ENCODE data around the gene CDK5RAP2.
"Not testable (repeated sequence)": the region's sequence is repeated elsewhere in the genome, so short reads cannot be mapped to it uniquely, and the experiment has no call there.

CDK5RAP2 gene

GRCh38 chr9:120580051-120580896 lies at the start of gene CDK5RAP2:
Gene CDK5RAP2, minus strand, starts transcription at chr9:120580167. Its CDS starts 189 bp downstream, at chr9:120579978.
- peak within 1 kb of the TSS; percentile 56 for H3K27ac ChIP-seq (ENCODE audit: low read depth, low read length)
- H3K36me3 ChIP-seq (ENCODE audit: insufficient read depth, low read length): no peaks in the 10 kb centered on the region
- peaks cover 18% of the 10 kb centered on the region for H3K4me1 ChIP-seq (ENCODE audit: control insufficient read depth, insufficient read depth, low read length, unreplicated experiment)
- peak within 1 kb of the TSS; percentile 100 for H3K4me3 ChIP-seq (ENCODE audit: low read depth, low read length)
- peak within 1 kb of the TSS; percentile 99 for H2AFZ ChIP-seq (ENCODE audit: low read length, unreplicated experiment)
- no peaks in the 10 kb centered on the region for H3K27me3 ChIP-seq (ENCODE audit: insufficient read depth, low read length)
- H3K79me2 ChIP-seq (ENCODE audit: control insufficient read depth, insufficient read depth, low read length, unreplicated experiment): peaks cover 43% of the 10 kb centered on the region

- H3K36me3 ChIP-seq (ENCODE audit: insufficient read depth, low read length); H3K4me3 ChIP-seq (ENCODE audit: low read depth, low read length); H2AFZ ChIP-seq (ENCODE audit: low read length, unreplicated experiment); H3K79me2 ChIP-seq (ENCODE audit: control insufficient read depth, insufficient read depth, low read length, unreplicated experiment); H3K27me3 ChIP-seq (ENCODE audit: insufficient read depth, low read length): not testable (repeated sequence)
- Histone ChIP-seq H3K4me1 (ENCODE audit: control insufficient read depth, insufficient read depth, low read length, unreplicated experiment) (peaks cover 23% of the 10 kb centered on the region), H3K27ac (ENCODE audit: low read depth, low read length) (peak overlapping the region; percentile 14; the same call in 1 of the 2 replicates)
Measured at GRCh38 chr9:120628925-120629497, 49.0 kb upstream of the CDK5RAP2 start.

- peak overlapping the region; percentile 14; the same call in 1 of the 2 replicates for H3K27ac ChIP-seq (ENCODE audit: low read depth, low read length)
- no peaks in the 10 kb centered on the region for H3K79me2 ChIP-seq (ENCODE audit: control insufficient read depth, insufficient read depth, low read length, unreplicated experiment)
- no peaks in the 10 kb centered on the region for H3K27me3 ChIP-seq (ENCODE audit: insufficient read depth, low read length)
- peaks cover 23% of the 10 kb centered on the region for H3K4me1 ChIP-seq (ENCODE audit: control insufficient read depth, insufficient read depth, low read length, unreplicated experiment)
- H3K36me3 ChIP-seq (ENCODE audit: insufficient read depth, low read length): no peaks in the 10 kb centered on the region
- H2AFZ ChIP-seq (ENCODE audit: low read length, unreplicated experiment): no peak overlapping the region
- H3K4me3 ChIP-seq (ENCODE audit: low read depth, low read length): no peak overlapping the region
Measured at GRCh38 chr9:120628207-120628924, 48.4 kb upstream of the CDK5RAP2 start.

- Histone ChIP-seq H3K4me3 (ENCODE audit: low read depth, low read length) (no peak overlapping the region), H3K4me1 (ENCODE audit: control insufficient read depth, insufficient read depth, low read length, unreplicated experiment) (peaks cover 23% of the 10 kb centered on the region), H3K79me2 (ENCODE audit: control insufficient read depth, insufficient read depth, low read length, unreplicated experiment) (no peaks in the 10 kb centered on the region), H3K27ac (ENCODE audit: low read depth, low read length) (no peak overlapping the region), H3K27me3 (ENCODE audit: insufficient read depth, low read length) (no peaks in the 10 kb centered on the region), H3K36me3 (ENCODE audit: insufficient read depth, low read length) (no peaks in the 10 kb centered on the region), H2AFZ (ENCODE audit: low read length, unreplicated experiment) (no peak overlapping the region)
Measured at GRCh38 chr9:120627073-120627472, 47.1 kb upstream of the CDK5RAP2 start.

GRCh38 chr9:120626512-120626911 lies 46.5 kb upstream of the CDK5RAP2 start:
- H3K36me3 ChIP-seq (ENCODE audit: insufficient read depth, low read length): no peaks in the 10 kb centered on the region
- no peaks in the 10 kb centered on the region for H3K79me2 ChIP-seq (ENCODE audit: control insufficient read depth, insufficient read depth, low read length, unreplicated experiment)
- 0 out of 2 replicates have a peak overlapping the region, but pooled peaks have one; percentile 6 for H3K27ac ChIP-seq (ENCODE audit: low read depth, low read length)
- peaks cover 23% of the 10 kb centered on the region for H3K4me1 ChIP-seq (ENCODE audit: control insufficient read depth, insufficient read depth, low read length, unreplicated experiment)
- H3K27me3 ChIP-seq (ENCODE audit: insufficient read depth, low read length): no peaks in the 10 kb centered on the region
- peak overlapping the region; percentile 32; the same call in 1 of the 2 replicates for H3K4me3 ChIP-seq (ENCODE audit: low read depth, low read length)
- no peak overlapping the region for H2AFZ ChIP-seq (ENCODE audit: low read length, unreplicated experiment)

- Histone ChIP-seq H3K36me3 (ENCODE audit: insufficient read depth, low read length) (no peaks in the 10 kb centered on the region), H3K79me2 (ENCODE audit: control insufficient read depth, insufficient read depth, low read length, unreplicated experiment) (no peaks in the 10 kb centered on the region), H3K4me1 (ENCODE audit: control insufficient read depth, insufficient read depth, low read length, unreplicated experiment) (peaks cover 27% of the 10 kb centered on the region), H3K27me3 (ENCODE audit: insufficient read depth, low read length) (no peaks in the 10 kb centered on the region), H3K4me3 (ENCODE audit: low read depth, low read length) (no peak overlapping the region), H3K27ac (ENCODE audit: low read depth, low read length) (no peak overlapping the region), H2AFZ (ENCODE audit: low read length, unreplicated experiment) (no peak overlapping the region)
Measured at GRCh38 chr9:120625222-120625621, 45.3 kb upstream of the CDK5RAP2 start.

GRCh38 chr9:120622790-120623189 lies 42.8 kb upstream of the CDK5RAP2 start:
- Histone ChIP-seq H3K4me3 (ENCODE audit: low read depth, low read length) (no peak overlapping the region), H2AFZ (ENCODE audit: low read length, unreplicated experiment) (no peak overlapping the region), H3K4me1 (ENCODE audit: control insufficient read depth, insufficient read depth, low read length, unreplicated experiment) (peaks cover 22% of the 10 kb centered on the region), H3K27me3 (ENCODE audit: insufficient read depth, low read length) (no peaks in the 10 kb centered on the region), H3K79me2 (ENCODE audit: control insufficient read depth, insufficient read depth, low read length, unreplicated experiment) (no peaks in the 10 kb centered on the region), H3K36me3 (ENCODE audit: insufficient read depth, low read length) (no peaks in the 10 kb centered on the region), H3K27ac (ENCODE audit: low read depth, low read length) (no peak overlapping the region)

GRCh38 chr9:120621941-120622340 lies 42.0 kb upstream of the CDK5RAP2 start:
- Histone ChIP-seq H3K4me3 (ENCODE audit: low read depth, low read length) (no peak overlapping the region), H3K27me3 (ENCODE audit: insufficient read depth, low read length) (no peaks in the 10 kb centered on the region), H3K4me1 (ENCODE audit: control insufficient read depth, insufficient read depth, low read length, unreplicated experiment) (peaks cover 30% of the 10 kb centered on the region), H2AFZ (ENCODE audit: low read length, unreplicated experiment) (no peak overlapping the region), H3K36me3 (ENCODE audit: insufficient read depth, low read length) (no peaks in the 10 kb centered on the region), H3K79me2 (ENCODE audit: control insufficient read depth, insufficient read depth, low read length, unreplicated experiment) (no peaks in the 10 kb centered on the region), H3K27ac (ENCODE audit: low read depth, low read length) (no peak overlapping the region)

- H3K27ac ChIP-seq (ENCODE audit: low read depth, low read length): no peak overlapping the region
- no peaks in the 10 kb centered on the region for H3K36me3 ChIP-seq (ENCODE audit: insufficient read depth, low read length)
- H2AFZ ChIP-seq (ENCODE audit: low read length, unreplicated experiment): no peak overlapping the region
- no peaks in the 10 kb centered on the region for H3K27me3 ChIP-seq (ENCODE audit: insufficient read depth, low read length)
- H3K79me2 ChIP-seq (ENCODE audit: control insufficient read depth, insufficient read depth, low read length, unreplicated experiment): no peaks in the 10 kb centered on the region
- H3K4me1 ChIP-seq (ENCODE audit: control insufficient read depth, insufficient read depth, low read length, unreplicated experiment): peaks cover 23% of the 10 kb centered on the region
- H3K4me3 ChIP-seq (ENCODE audit: low read depth, low read length): no peak overlapping the region
Measured at GRCh38 chr9:120619751-120620655, 40.0 kb upstream of the CDK5RAP2 start.
